ENCODE measurements around the gene MAPK11. TPM values are rescaled to one million over a fixed set of nuclear protein-coding genes. Genes with fewer than 3 reads are reported as not detected.

MAPK11 gene
- total and polyA plus RNA-seq, 4 donors = 5.7 to 40.2 (median 25.2) TPM

- no peak for DNase-seq (ENCODE audit: low read depth in 4 of 6, low spot score in 6 of 6)
- H3K9me3 ChIP-seq (ENCODE audit: control insufficient read depth, insufficient read depth, low read length) = no peaks in the 10 kb centered on the region
- peaks cover 58% of the 10 kb centered on the region for H3K4me1 ChIP-seq (ENCODE audit: control insufficient read depth, insufficient read depth, low read length)
- H3K27me3 ChIP-seq (ENCODE audit: control insufficient read depth, insufficient read depth, low read length) = no peaks in the 10 kb centered on the region
- no peak overlapping the region for H3K4me3 ChIP-seq (ENCODE audit: low read depth, low read length)
- H3K36me3 ChIP-seq (ENCODE audit: control insufficient read depth, insufficient read depth, low read length) = peaks cover 53% of the 10 kb centered on the region
- no peak overlapping the region for H3K27ac ChIP-seq (ENCODE audit: low read depth, low read length)
- 86% methylated on average over 15 of the region's 15 CpGs for WGBS (ENCODE audit: insufficient coverage)
These were observed 6.0 kb downstream of the MAPK11 start for GRCh38 chr22:50264104-50264745.

DNA sequence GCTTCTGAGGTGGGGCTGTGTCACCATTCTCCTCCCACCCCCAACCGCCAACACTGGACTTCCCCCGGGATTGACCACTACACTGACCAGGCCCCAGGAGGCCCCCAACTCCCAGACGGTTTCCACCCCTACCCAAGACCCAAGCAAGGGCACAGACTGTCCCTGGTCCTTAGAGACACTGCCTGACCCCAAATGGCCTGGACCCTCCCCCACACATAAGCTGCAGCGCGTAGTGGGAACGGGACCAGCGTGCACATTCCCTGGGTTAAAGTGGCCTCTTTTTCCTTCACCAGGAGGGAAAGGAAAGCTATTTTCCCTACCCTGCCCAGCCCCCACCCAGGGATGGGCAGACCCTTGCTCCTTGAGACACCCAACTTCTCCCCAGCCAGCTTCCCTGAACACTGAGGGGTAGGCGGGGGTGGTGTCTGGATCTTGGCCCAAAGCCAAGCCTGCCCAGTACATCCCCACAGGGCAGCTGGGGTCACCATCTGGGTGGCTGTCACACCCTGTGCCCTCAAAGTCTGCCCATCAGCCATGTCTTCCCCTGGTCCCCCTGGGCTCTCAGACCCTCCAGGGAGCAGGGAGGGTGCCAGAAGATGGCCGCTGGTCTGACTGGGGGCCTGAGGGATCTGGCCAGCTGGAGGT, 7.1 kb downstream of the MAPK11 start:
- H3K4me3 ChIP-seq (ENCODE audit: low read depth, low read length) = no peak overlapping the region
- H3K4me1 ChIP-seq (ENCODE audit: control insufficient read depth, insufficient read depth, low read length) = peaks cover 48% of the 10 kb centered on the region
- 64% methylated on average over 8 of the region's 9 CpGs for WGBS (ENCODE audit: insufficient coverage)
- H3K27ac ChIP-seq (ENCODE audit: low read depth, low read length) = no peak overlapping the region
- peaks cover 62% of the 10 kb centered on the region for H3K36me3 ChIP-seq (ENCODE audit: control insufficient read depth, insufficient read depth, low read length)
- H3K27me3 ChIP-seq (ENCODE audit: control insufficient read depth, insufficient read depth, low read length) = no peaks in the 10 kb centered on the region
- H3K9me3 ChIP-seq (ENCODE audit: control insufficient read depth, insufficient read depth, low read length) = no peaks in the 10 kb centered on the region
- no peak for DNase-seq (ENCODE audit: low read depth in 4 of 6, low spot score in 6 of 6)

GRCh38 chr22:50262460-50262911, 7.7 kb downstream of the MAPK11 start:
- 75% methylated on average over 7 of the region's 7 CpGs for WGBS (ENCODE audit: insufficient coverage)
- Histone ChIP-seq H3K4me3 (ENCODE audit: low read depth, low read length) (no peak overlapping the region), H3K9me3 (ENCODE audit: control insufficient read depth, insufficient read depth, low read length) (no peaks in the 10 kb centered on the region), H3K27me3 (ENCODE audit: control insufficient read depth, insufficient read depth, low read length) (no peaks in the 10 kb centered on the region), H3K27ac (ENCODE audit: low read depth, low read length) (no peak overlapping the region), H3K36me3 (ENCODE audit: control insufficient read depth, insufficient read depth, low read length) (peaks cover 68% of the 10 kb centered on the region), H3K4me1 (ENCODE audit: control insufficient read depth, insufficient read depth, low read length) (peaks cover 45% of the 10 kb centered on the region)
- no peak for DNase-seq (ENCODE audit: low read depth in 4 of 6, low spot score in 6 of 6)

- WGBS (ENCODE audit: insufficient coverage) = 2% methylated on average over 49 of the region's 61 CpGs
- Histone ChIP-seq H3K27ac (ENCODE audit: low read depth, low read length) (no peak within 1 kb of the TSS), H3K4me1 (ENCODE audit: control insufficient read depth, insufficient read depth, low read length) (peaks cover 38% of the 10 kb centered on the region), H3K27me3 (ENCODE audit: control insufficient read depth, insufficient read depth, low read length) (no peaks in the 10 kb centered on the region), H3K4me3 (ENCODE audit: low read depth, low read length) (peak within 1 kb of the TSS; percentile 42), H3K9me3 (ENCODE audit: control insufficient read depth, insufficient read depth, low read length) (no peaks in the 10 kb centered on the region), H3K36me3 (ENCODE audit: control insufficient read depth, insufficient read depth, low read length) (peaks cover 69% of the 10 kb centered on the region)
- peak in 2 of 6 donors; percentile 59 to 60 for DNase-seq (ENCODE audit: low read depth in 4 of 6, low spot score in 6 of 6)
These were observed 8.3 kb downstream of the MAPK11 start, which contains the start of gene MAPK12 for GRCh38 chr22:50261615-50262459. TSS of gene MAPK12 (minus strand) at chr22:50261683. CDS start at chr22:50261509, 174 bp downstream.

DNA sequence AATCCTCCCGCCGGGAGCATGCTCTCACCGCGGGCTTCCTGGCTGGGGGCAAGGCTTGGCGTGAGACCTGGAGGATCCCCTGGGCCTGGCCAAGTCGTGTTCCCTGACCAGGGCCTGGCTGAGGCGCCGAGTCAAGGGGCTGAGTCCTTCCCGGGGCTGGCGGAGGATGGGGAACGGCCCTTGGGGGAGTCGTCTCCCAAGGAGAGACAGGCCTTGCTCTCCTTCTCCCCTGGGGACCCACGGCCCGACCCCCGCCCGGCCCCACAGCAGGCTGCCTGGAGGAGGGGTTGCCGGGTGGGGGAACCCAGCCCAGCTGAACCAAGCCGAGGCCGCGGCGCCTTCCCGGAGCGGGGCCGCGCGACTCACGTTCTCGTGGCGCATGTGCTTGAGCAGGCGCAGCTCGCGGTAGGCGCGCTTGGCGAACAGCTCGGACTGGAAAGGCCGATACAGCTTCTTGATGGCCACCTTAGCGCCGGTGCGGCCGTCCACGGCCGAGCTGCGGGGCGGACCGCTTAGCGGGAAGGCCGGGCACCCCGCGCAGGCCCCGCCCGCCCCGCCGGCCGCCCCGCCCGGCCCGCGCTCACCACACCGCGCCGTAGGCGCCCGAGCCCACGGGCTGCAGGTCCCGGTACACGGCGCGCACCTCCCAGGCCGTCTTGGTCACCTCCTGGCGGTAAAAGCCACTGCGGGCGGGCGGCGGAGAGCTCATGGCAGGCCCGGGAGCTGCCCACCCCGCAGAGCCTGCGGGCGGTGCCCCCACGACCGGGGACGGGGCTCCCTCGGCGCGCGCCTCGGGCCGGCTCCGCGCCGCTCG, 9.2 kb downstream of the MAPK11 start:
- under 1% methylated on average over 92 of the region's 92 CpGs for WGBS (ENCODE audit: insufficient coverage)
- H3K4me3 ChIP-seq (ENCODE audit: low read depth, low read length) = peak overlapping the region; percentile 42
- peaks cover 69% of the 10 kb centered on the region for H3K36me3 ChIP-seq (ENCODE audit: control insufficient read depth, insufficient read depth, low read length)
- H3K27ac ChIP-seq (ENCODE audit: low read depth, low read length) = no peak overlapping the region
- peak in 2 of 6 donors; percentile 85 to 90 for DNase-seq (ENCODE audit: low read depth in 4 of 6, low spot score in 6 of 6)
- H3K9me3 ChIP-seq (ENCODE audit: control insufficient read depth, insufficient read depth, low read length) = no peaks in the 10 kb centered on the region
- no peaks in the 10 kb centered on the region for H3K27me3 ChIP-seq (ENCODE audit: control insufficient read depth, insufficient read depth, low read length)
- peaks cover 33% of the 10 kb centered on the region for H3K4me1 ChIP-seq (ENCODE audit: control insufficient read depth, insufficient read depth, low read length)

DNA sequence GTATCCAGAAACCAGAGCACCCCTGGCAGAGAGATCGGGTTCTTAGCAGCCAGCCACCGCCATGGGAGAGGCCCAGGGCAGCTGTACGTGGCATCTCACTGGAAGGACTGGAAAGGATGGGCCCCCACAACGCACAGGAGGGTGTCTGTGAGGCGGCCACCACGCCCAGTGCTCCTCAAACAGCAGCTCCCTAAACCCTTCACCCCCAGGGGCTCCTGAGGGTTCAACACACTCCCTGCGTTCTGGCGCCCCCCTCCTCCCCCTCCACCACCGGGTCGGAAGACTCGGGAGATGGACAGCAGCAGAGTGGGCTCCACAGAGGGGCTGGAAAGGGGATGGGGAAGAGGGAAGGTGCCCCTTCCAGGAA, 9.8 kb downstream of the MAPK11 start:
- Histone ChIP-seq H3K4me3 (ENCODE audit: low read depth, low read length) (peak overlapping the region; percentile 42), H3K36me3 (ENCODE audit: control insufficient read depth, insufficient read depth, low read length) (peaks cover 69% of the 10 kb centered on the region), H3K27ac (ENCODE audit: low read depth, low read length) (no peak overlapping the region), H3K27me3 (ENCODE audit: control insufficient read depth, insufficient read depth, low read length) (no peaks in the 10 kb centered on the region), H3K4me1 (ENCODE audit: control insufficient read depth, insufficient read depth, low read length) (peaks cover 33% of the 10 kb centered on the region), H3K9me3 (ENCODE audit: control insufficient read depth, insufficient read depth, low read length) (no peaks in the 10 kb centered on the region)
- DNase-seq (ENCODE audit: low read depth in 4 of 6, low spot score in 6 of 6) = no peak
- WGBS (ENCODE audit: insufficient coverage) = 32% methylated on average over 7 of the region's 11 CpGs

GRCh38 chr22:50259302-50259701, 10.9 kb downstream of the MAPK11 start:
- Histone ChIP-seq H3K4me1 (ENCODE audit: control insufficient read depth, insufficient read depth, low read length) (peaks cover 33% of the 10 kb centered on the region), H3K4me3 (ENCODE audit: low read depth, low read length) (no peak overlapping the region), H3K9me3 (ENCODE audit: control insufficient read depth, insufficient read depth, low read length) (no peaks in the 10 kb centered on the region), H3K27ac (ENCODE audit: low read depth, low read length) (no peak overlapping the region), H3K36me3 (ENCODE audit: control insufficient read depth, insufficient read depth, low read length) (peaks cover 69% of the 10 kb centered on the region), H3K27me3 (ENCODE audit: control insufficient read depth, insufficient read depth, low read length) (no peaks in the 10 kb centered on the region)
- 87% methylated on average over 12 of the region's 15 CpGs for WGBS (ENCODE audit: insufficient coverage)
- DNase-seq (ENCODE audit: low read depth in 4 of 6, low spot score in 6 of 6) = no peak

DNA sequence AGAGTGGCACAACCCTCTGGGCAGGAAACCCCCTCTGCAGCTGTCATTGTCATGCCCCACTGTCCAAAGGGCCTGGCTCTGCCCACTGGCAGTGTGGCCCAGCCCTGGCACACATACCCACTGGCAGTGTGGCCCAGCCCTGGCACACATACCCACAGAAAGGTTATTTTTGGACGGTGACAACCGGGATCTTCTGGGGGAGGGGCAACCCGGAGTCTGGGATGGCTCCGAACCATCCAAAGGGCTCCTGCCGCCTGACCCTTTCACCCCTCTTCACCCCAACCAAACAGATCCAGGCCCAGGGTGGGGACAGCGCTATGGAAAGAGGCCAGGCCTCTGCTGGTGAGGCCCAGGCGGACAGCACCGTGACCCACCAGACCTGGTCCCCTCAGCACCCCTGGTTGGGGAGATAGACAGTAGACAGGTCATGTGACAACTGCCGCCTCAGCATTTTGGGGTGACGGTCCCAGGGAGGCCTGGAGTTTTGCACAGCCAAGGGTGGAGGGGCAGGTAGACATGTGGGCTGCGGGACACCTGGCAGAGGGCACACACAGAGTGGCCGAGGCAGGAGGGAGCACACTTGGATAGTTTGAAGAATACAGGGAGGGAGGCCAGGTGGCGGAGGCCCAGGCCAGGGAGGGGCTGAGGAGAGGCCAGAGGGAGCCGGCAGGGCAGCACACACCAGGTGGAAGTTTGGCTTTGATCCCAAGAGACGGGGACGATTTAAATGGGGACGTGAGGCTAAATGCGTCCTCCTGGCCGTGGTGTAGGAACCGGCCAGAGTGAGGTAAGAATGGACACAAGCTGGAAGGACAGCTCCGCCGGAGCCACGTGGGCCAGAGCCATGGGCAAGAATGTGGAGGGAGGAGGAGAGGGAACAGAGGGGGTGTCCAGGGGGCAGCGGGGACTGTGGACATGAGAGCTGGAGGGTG, 11.6 kb downstream of the MAPK11 start:
- Histone ChIP-seq H3K27ac (ENCODE audit: low read depth, low read length) (no peak overlapping the region), H3K9me3 (ENCODE audit: control insufficient read depth, insufficient read depth, low read length) (no peaks in the 10 kb centered on the region), H3K4me3 (ENCODE audit: low read depth, low read length) (no peak overlapping the region), H3K4me1 (ENCODE audit: control insufficient read depth, insufficient read depth, low read length) (peaks cover 33% of the 10 kb centered on the region), H3K27me3 (ENCODE audit: control insufficient read depth, insufficient read depth, low read length) (no peaks in the 10 kb centered on the region), H3K36me3 (ENCODE audit: control insufficient read depth, insufficient read depth, low read length) (peaks cover 69% of the 10 kb centered on the region)
- WGBS (ENCODE audit: insufficient coverage) = 83% methylated on average over 20 of the region's 24 CpGs
- no peak for DNase-seq (ENCODE audit: low read depth in 4 of 6, low spot score in 6 of 6)
